NT2/D1 (cell line): ENCODE data around the gene MARCHF9.

Experiments
- SUZ12 ChIP-seq: IDR thresholded peaks from 2 replicates; pipeline ENCODE4 v1.6.1; 2011; ENCODE audit not compliant: insufficient read length, insufficient read depth; ENCODE audit errors: extremely low read depth
- YY1 ChIP-seq: IDR thresholded peaks from 2 replicates; pipeline ENCODE4 v1.6.1; 2011; ENCODE audit not compliant: insufficient read length, insufficient read depth

- TF ChIP-seq YY1 (no peak), SUZ12 (no peak)
These were observed 34.0 kb upstream of the MARCHF9 start for GRCh38 chr12:57720606-57721595.
